ENCODE measurements around the gene SPINT1. TPM values are rescaled to one million over a fixed set of nuclear protein-coding genes. Genes with fewer than 3 reads are reported as not detected.

SPINT1 gene

Small RNA genes lying within 50 kb of the gene (small RNA-seq; reads per million reads assigned to genes)
- gene AC025166.1 (ENCODE audit: low read depth) = not detected

Data from mesenchymal stem cell (in vitro differentiated cells and primary cell).